HG03060 (cell line): ENCODE data around the gene INTS11.
"Not testable (repeated sequence)": the region's sequence is repeated elsewhere in the genome, so short reads cannot be mapped to it uniquely, and the experiment has no call there.

Experiments used
- ATAC-seq: cut with Tn5 transposase; IDR thresholded peaks from one replicate; pipeline ENCODE4 v1.9.1; 2021; ENCODE audit warnings: low read depth, moderate number of reproducible peaks; ENCODE audit not compliant: unreplicated experiment

The INTS11 gene

DNA sequence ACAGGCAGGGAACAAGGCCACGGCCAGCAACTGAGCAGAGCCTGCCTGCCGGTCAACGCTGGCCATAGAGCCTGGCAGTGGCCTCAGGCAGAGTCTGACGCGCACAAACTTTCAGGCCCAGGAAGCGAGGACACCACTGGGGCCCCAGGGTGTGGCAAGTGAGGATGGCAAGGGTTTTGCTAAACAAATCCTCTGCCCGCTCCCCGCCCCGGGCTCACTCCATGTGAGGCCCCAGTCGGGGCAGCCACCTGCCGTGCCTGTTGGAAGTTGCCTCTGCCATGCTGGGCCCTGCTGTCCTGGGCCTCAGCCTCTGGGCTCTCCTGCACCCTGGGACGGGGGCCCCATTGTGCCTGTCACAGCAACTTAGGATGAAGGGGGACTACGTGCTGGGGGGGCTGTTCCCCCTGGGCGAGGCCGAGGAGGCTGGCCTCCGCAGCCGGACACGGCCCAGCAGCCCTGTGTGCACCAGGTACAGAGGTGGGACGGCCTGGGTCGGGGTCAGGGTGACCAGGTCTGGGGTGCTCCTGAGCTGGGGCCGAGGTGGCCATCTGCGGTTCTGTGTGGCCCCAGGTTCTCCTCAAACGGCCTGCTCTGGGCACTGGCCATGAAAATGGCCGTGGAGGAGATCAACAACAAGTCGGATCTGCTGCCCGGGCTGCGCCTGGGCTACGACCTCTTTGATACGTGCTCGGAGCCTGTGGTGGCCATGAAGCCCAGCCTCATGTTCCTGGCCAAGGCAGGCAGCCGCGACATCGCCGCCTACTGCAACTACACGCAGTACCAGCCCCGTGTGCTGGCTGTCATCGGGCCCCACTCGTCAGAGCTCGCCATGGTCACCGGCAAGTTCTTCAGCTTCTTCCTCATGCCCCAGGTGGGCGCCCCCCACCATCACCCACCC, 6.9 kb upstream of the INTS11 start, which contains the start of gene TAS1R3:
TAS1R3 (plus strand) TSS at position 213 of the 898 bp plus-strand sequence; CDS start at position 279, 66 bp downstream.
- ATAC-seq: no peak

DNA sequence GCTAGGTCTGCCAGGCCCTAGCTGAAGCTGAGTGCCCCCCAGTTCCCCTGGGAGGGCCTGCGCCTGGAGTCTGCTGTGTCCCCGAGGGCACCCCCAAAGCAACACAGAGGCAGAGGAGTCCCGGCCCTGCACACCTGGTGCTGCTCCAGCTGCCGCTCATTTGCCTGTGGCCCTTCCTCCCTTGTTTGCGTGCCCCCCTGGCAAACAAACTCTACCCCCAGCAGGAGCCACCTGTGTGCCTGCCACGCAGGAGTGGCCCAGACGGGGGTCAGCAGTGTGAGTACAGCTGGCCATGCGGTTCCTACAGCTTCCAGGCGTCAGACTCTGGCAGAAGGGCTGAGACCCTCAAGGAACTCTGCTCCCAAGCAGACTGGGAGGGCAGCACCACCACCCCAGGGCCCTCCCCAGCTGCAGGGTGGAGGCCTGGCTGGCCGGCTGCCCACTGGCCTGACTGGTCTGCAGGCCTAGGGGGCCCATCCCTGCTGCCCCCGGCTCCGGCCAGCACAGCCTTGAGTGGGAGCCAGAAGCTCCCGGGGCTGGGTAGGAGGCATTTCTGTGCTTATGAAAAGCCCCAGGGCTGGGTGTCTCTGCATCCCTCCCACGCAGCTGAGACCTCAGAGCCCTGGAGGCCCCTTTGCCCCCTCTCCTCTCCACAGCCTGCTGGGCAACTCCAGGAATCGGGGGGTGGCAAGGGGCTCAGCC, 6.1 kb upstream of the INTS11 start:
- no peak for ATAC-seq

DNA sequence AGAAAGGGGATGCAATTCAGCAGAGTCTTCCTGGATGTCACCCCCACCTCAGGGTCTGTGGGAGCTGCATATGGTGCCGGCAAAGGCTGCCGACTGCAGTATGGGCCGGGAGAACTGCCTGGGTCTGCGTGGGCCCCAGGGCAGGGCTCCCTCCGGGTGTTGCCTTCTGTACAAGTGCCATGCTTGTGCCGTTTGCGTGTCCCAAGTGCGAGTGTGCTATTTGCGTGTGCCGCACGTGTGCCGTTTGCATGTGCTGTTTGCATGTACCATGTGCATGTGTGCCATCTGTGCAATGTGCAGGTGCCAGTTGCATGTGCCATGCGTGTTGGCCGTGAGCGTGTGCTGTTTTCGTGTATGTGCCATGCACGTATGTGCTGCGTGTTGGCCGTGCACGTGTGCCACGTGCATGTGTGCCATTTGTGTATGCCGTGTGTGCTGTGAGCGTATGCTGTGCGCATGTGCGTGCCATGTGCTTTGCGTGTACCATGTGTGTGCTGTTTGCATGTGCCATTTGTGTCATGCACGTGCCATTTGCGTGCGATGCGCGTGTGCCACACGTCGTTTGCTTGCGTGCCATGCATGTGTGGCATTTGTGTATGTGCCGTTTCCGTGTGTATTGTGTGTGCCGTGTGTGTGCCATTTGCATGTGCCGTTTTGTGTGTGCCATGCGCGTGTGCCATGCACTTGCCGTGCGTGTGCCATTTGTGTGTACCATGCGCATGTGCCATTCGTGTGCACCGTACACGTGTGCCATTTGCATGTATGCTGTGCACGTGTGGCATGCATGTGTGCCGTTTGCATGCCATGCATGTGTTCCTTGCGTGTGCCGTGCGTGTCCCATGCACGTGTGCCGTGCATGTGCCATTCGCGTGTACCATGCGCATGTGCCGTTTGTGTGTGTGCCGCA, 5.1 kb upstream of the INTS11 start:
- ATAC-seq: no peak

DNA sequence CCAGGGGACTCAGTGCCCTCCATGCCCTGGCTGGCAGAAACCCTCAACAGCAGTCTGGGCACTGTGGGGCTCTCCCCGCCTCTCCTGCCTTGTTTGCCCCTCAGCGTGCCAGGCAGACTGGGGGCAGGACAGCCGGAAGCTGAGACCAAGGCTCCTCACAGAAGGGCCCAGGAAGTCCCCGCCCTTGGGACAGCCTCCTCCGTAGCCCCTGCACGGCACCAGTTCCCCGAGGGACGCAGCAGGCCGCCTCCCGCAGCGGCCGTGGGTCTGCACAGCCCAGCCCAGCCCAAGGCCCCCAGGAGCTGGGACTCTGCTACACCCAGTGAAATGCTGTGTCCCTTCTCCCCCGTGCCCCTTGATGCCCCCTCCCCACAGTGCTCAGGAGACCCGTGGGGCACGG, 3.8 kb upstream of the INTS11 start:
- no peak for ATAC-seq

DNA sequence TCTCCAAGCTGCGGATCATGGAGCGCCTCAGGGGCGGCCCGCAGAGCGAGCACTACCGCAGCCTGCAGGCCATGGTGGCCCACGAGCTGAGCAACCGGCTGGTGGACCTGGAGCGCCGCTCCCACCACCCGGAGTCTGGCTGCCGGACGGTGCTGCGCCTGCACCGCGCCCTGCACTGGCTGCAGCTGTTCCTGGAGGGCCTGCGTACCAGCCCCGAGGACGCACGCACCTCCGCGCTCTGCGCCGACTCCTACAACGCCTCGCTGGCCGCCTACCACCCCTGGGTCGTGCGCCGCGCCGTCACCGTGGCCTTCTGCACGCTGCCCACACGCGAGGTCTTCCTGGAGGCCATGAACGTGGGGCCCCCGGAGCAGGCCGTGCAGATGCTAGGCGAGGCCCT, 2.8 kb upstream of the INTS11 start:
- ATAC-seq: no peak

DNA sequence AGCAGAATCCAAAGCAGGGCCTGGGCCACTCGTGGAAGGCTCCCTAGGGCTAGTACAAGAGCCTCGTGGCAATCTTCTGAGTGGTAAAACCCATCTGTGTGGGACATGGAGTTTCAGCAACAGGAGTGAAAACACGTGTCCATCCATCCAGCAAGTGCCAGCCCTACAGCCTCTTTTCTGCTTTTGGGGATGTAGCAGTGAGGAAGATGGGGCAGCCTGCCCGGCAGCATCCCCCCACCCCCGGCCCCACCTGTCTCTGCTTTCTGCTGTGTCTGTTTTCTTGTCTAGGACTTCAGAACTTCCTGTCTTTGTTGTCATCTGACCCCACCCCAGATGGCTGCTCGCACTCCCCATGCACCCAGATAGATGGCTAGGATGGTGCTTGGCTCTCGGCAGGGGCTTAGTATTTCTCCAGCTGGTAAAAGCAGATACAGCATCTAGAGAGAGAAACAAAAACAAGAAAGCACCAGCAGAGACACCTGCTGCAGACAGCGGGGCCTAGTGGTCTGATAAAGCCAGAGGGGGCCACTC, 1.7 kb upstream of the INTS11 start:
- no peak for ATAC-seq

DNA sequence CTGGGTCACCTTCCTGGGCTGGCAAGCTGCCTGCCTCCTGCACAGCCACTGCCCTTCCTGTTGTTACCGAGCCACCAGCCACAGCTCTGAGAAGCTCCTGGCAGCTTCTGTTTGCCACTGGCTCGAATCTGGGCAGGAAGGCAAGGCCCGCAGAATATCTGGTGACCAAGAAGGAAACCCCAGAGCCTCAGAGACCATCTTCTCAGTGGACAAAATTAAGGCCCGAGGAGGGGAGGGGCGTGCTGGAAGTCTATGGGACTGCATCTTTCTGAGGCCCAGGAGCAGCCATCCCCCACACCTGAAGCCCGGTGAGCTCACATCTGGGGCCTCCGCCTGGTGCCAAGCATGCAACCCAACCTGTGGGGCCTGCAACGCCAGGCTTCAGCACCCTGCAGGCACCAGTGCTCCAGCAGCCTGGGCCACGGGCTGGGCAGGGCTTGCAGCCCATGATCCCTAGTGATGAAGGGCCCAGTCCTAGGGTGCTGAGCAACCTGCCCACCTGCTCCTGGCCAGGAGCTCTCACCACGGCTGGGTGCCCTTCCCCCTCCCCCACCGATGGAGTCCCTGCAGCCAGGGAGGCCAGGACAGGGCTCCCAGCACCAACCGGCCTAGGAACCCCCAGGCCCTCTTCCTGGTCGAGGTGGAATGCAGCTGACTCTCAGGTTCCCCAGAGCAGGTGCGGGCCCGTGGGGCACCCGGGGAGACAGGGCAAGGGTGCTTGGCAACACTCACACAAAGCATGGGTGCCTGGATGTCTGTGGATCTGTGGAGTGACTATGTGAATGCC, 1.0 kb upstream of the INTS11 start:
- no peak for ATAC-seq

DNA sequence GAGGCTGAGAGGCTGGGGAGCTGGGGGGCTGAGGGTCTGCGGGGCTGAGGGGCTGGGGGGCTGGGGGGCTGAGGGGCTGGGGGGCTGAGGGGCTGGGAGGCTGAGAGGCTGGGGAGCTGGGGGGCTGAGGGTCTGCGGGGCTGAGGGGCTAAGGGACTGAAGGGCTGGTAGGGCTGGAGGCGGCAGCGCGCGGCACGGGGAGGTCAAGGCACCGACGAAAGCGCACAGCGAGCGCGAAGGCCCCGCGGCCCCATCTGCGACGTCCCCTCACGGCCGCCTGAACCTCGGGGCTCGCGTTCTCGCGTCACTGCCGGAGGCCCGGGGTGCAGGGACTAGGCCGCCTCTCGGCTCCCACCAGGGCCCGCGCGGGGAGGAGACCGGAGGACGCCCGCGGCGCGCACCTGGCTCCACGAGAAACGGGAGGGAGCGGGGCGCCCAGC, 356 bp downstream of the INTS11 start:
- peak; percentile 14 for ATAC-seq

DNA sequence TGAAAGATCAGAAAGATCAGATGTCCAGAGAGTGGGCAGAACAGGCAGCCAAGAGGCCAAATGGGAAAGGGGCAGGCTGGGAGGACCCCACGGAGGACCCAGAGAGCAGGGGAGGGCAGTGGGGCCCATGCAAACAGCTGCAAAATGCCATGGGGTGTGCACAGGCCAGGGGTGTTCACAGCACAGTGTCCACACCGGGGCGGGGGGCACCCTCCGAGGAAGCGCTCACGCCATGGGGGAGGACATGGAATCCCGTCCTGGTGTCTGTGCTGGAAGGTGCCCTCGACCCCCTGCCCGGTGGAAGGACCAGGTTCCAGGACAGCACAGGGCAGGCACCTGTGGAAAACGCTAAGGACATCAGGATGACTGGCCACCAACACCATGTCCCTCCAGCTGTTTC, 1.5 kb downstream of the INTS11 start:
- ATAC-seq: no peak

DNA sequence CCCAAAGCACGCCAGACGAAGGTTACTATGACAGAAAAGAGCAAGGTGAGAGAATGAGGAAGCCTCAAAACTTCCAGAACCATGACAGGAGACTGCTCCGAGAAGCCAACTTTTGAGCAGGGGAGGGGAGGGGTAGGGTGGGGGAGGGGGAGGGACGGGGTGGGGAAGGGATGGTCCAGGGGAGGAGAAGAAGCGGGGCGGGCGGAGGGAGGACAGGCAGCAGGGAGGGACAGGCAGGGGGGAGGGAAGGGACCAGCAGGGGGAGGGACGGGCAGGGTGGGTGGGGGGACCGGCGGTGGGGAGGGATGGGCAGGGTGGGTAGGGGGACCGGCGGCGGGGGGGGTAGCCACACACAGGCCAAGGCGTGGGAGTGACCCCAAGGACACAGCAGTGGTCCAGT, 2.0 kb downstream of the INTS11 start:
- no peak for ATAC-seq

DNA sequence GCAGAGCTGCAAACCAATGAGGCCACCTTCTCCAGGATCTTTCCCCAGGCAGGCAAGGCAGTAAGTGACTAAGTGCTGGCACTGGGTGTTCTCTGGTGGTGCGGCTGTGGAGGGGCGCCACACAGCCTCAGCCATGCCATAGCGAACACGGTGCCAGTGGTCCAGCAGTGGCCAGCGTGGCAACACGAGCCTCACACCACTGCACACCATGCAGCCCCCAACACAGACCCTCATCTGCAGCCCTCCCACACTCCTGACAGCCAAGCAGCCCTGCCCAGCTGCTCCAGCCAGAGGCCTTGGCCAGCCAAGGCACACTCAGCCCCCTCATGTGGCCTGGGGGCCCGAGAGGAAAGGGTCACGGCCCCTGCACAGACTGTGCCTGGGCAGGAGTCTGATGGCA, 3.0 kb downstream of the INTS11 start:
- no peak for ATAC-seq

DNA sequence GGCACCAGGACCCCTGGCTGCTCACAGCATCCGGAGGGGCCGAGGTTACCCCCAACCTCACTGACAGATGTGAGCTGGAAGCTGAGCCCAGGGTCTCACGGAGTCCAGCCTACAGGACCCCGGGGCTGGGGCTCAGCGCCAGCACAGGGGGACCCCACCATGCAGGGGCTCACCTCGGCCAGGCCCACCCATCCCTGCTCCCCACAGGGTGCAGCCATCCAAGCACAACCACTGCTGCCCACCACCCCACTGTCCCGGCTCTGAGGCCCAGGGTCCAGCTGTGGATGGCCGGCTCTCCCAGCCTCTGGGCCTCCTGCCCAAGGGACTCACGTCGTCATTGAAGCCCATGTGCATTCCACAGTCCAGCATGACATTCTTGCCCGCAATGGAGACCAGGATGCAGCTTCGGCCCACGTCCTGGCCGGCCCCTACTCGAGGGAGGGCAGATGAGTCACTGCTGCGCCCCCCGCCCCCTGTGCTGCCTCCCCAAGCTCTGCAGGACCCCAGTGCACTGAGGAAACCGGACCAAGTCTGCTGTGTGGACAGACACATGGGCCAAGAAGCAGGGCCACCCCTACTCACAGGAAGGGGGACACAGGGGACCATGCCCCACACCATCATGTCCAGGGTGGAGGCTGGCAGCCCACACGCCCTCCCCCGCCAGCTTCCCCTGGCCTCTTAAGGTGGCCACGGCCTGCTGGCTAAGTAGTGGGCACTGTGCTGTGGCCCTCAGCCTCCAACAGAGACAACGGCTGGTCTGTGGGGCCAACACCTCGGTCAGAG, 3.6 kb downstream of the INTS11 start:
- ATAC-seq: no peak

DNA sequence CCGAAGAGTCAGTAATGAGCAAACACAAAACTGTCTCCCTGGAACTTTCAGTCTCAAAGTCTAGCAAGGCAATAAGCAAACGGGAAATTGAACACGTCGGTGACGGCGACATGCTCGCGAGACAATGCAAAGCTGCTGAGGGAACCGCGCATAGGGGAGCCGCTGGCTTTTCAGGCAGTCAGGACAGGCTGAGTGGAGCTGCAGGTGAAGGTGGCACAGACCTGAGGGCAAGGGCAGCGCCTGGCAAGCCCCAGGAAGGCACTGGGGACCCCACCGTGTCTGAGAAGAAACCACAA, 4.9 kb downstream of the INTS11 start:
- no peak for ATAC-seq

DNA sequence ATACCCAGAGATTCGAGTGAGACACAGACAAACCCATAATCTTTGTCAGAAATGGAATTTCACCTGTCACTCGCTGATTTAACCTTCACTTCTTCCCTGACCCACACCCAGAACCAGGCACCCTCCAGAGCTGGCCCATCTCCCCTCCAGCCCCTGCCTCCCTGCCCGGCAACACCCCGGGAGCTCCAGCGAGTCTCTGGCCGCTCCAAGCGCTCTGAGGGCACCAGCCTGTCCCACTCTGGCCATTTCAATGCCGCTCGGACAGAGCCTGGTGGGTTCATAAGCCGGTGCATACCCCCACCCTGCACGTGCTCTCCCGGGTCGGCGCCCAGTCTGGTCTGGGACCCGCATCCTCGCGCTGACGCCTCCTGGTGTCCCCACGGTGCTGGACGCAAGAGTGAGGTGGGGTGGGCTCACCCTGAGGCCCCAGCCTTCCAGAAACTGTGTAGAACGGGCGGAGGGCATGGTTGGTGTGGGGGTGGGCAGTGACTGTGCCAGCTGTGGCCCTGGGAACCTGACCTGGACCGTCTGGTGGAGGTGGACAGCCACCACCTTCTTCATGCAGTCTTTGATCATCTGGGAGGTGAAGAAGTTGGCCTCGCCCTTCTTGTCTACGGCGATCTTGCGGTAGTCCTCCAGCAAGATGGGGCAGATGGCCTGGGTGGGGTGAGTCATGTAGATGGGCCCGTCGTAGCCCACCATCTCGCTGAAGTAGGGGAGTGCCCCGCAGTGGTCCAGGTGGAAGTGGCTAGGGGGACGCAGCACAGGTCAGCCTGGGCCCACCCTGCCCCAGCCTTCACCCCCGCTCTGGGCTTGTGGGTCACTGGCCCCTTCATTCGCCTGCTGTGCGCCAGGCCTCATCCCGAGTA, 5.4 kb downstream of the INTS11 start:
- no peak for ATAC-seq

DNA sequence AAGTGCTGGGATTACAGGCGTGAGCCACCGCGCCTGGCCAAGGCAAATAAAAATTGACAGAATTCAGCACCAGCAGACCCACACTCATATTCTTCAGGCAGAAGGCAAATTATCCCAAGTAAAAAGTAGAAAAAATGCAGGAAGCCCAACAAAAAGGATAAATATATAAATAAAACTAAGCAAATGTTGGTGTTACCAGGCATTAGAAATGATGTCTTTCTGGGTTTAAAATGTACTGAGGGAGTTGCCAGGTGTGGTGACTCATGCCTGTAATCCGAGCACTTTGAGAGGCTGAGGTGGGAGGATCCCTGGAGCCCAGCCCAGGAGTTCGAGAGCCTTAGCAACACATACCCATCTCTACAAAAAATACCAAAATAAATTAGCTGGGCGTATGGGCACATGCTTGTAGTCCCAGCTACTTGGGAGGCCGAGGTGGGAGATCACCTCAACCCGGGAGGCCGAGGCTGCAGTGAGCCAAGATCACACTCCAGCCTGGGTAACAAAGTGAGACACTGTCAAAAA, 6.3 kb downstream of the INTS11 start:
- no peak for ATAC-seq

DNA sequence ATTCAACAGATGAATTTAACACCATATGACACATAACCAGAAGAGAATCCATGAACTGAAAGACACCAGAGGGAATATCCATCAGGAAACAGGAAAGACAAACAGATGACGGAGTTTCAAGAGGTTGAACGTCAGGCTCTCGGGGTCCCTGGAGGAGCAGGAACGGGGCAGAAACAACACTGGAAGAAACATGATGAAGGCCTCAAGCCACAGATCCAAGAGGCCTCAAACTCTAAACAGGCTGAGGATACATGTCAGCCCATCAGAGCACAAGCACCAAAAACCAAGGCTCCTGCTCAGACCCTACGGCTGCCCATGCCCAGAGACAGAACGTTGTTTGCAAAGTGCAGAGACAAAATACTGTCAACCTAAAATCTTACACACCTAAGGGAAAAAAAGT, 7.0 kb downstream of the INTS11 start:
- no peak for ATAC-seq

DNA sequence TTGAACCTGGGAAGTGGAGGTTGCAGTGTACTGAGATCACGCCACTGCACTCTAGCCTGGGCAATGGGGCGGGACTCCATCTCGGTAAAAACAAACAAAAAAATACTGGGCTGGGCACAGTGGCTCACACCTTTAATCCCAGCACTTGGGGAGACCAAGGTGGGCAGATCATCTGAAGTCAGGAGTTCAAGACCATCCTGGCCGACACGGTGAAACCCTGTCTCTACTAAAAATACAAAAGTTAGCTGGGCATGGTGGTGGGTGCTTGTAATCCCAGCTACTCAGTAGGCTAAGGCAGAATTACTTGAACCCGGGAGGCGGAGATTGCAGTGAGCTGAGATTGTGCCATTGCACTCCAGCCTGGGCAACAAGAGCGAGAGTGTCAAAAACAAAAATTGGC, 8.3 kb downstream of the INTS11 start:
- ATAC-seq: not testable (repeated sequence)

DNA sequence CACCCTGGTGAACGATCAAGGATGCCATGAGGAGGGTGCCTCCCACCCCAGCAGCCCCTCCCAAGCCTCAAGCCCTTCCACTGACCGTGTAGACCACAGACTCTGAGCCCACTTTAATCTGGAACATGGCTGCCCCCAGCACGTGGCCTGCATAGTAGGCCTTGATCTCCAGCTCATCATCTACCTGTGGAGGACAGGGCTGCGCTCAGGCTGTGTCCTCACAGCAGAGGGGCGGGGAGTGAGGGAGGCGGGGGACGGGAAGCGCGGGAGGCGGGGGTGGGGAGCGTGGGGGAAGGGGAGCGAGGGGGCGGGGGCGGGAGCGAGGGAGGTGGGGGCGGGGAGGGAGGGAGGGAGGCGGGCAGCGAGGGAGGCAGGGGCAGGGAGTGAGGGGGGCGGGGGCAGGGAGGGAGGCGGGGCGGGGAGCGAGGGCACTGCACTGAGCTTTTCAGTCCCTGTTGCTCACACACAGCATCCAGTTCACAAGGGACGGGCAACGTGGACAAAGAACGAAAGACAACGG, 9.0 kb downstream of the INTS11 start:
- no peak for ATAC-seq
